ENCODE measurements around the gene HDAC4.

- no peak for TF ChIP-seq CTCF (IDR thresholded peaks at IDR 0.05)
- TF ChIP-seq POLR2A (IDR thresholded peaks at IDR 0.05): no peak
Measured at GRCh38 chr2:239436076-239436475, 35.3 kb upstream of the HDAC4 start.
